Panc1 (cell line): ENCODE data around the gene TMEM45A.

Experiments used
- POLR2AphosphoS5 ChIP-seq: IDR thresholded peaks from 2 replicates; pipeline ENCODE4 v1.6.1; 2012; ENCODE audit warnings: mild to moderate bottlenecking, low read depth, low read length, moderate library complexity
- REST ChIP-seq, 2 experiments: IDR thresholded peaks; 2 replicates each; pipeline ENCODE4 v1.6.1; 2011 to 2012; ENCODE audit warnings: low read depth in 2 of 2, control low read depth in 1 of 2, low read length in 1 of 2, mild to moderate bottlenecking in 1 of 2, moderate library complexity in 1 of 2; ENCODE audit not compliant: insufficient read depth in 1 of 2
- SIN3A ChIP-seq: IDR thresholded peaks from 2 replicates; pipeline ENCODE4 v1.6.1; 2012; ENCODE audit warnings: low read depth, mild to moderate bottlenecking, low read length, moderate library complexity, borderline replicate concordance; ENCODE audit not compliant: insufficient read depth
- TCF7L2 ChIP-seq: IDR thresholded peaks from 2 replicates; pipeline ENCODE4 v1.6.1; 2011; ENCODE audit warnings: mild to moderate bottlenecking, low read depth, low read length, inconsistent platforms
- TF ChIP-seq, protein P1 (sequence below): fragments of 450-650 bp; IDR thresholded peaks from 2 replicates; pipeline ENCODE4 v1.5.1; 2017; ENCODE audit warnings: mild to moderate bottlenecking

- TF ChIP-seq, protein P1, sequence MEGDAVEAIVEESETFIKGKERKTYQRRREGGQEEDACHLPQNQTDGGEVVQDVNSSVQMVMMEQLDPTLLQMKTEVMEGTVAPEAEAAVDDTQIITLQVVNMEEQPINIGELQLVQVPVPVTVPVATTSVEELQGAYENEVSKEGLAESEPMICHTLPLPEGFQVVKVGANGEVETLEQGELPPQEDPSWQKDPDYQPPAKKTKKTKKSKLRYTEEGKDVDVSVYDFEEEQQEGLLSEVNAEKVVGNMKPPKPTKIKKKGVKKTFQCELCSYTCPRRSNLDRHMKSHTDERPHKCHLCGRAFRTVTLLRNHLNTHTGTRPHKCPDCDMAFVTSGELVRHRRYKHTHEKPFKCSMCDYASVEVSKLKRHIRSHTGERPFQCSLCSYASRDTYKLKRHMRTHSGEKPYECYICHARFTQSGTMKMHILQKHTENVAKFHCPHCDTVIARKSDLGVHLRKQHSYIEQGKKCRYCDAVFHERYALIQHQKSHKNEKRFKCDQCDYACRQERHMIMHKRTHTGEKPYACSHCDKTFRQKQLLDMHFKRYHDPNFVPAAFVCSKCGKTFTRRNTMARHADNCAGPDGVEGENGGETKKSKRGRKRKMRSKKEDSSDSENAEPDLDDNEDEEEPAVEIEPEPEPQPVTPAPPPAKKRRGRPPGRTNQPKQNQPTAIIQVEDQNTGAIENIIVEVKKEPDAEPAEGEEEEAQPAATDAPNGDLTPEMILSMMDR: no peak
- TF ChIP-seq REST (IDR thresholded peaks at IDR 0.05; ENCODE audit: insufficient read depth in 1 of 2, low read depth in 2 of 2, low read length in 1 of 2) (no peak), POLR2AphosphoS5 (no peak), SIN3A (no peak), TCF7L2 (no peak)
Observed at GRCh38 chr3:100554373-100554676, 61.9 kb downstream of the TMEM45A start.
